ENCODE measurements around the gene C1orf216. TPM values are rescaled to one million over a fixed set of nuclear protein-coding genes. Genes with fewer than 3 reads are reported as not detected.
"Not testable (repeated sequence)": the region's sequence is repeated elsewhere in the genome, so short reads cannot be mapped to it uniquely, and the experiment has no call there.

The C1orf216 gene
- polyA plus RNA-seq, 3 donors: 9.3 to 11.2 (median 9.9) TPM

DNA sequence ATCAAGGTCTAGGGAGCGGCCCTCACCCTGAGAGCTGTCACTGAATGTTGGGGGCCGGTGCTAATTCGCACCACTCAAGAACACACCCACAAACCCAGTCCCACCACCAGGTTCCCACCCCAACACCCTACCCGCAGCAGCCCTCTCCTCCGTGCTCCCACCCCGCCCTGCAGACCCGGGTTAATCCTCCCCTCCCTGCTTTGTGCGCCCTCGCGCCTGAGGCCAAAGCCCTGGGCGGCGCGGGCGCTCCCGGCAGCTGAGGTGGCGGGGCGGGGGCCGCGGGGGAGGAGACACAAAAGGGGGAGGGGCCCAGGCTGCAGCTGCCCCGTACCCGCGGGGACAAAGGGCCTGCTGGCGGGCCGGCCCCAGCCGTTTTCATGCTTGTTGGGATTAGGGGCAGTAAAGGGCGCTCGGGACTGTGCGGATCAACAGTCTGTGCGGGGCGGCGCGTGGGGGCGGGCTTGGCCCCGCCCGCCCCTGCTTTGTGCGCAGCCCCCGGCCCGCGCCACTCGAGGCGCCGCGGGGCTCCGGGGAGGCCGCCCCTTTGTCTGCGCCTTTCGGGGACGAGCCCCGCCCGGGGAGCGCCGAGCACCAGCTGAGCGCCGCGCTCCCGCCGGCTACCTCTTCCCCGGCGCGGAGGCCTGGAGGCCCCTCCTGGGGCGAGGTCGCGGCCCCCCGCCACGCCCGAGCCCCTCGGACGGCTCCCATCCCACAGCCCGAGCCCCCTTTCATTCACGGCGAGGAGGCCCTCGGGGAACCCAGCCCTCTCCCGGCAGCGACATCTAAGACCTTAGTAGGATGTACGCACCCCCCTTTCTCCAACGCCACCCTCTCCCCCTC, 10.9 kb downstream of the C1orf216 start:
- no peak for DNase-seq (ENCODE audit: low read depth in 3 of 3, low spot score in 2 of 3)

DNA sequence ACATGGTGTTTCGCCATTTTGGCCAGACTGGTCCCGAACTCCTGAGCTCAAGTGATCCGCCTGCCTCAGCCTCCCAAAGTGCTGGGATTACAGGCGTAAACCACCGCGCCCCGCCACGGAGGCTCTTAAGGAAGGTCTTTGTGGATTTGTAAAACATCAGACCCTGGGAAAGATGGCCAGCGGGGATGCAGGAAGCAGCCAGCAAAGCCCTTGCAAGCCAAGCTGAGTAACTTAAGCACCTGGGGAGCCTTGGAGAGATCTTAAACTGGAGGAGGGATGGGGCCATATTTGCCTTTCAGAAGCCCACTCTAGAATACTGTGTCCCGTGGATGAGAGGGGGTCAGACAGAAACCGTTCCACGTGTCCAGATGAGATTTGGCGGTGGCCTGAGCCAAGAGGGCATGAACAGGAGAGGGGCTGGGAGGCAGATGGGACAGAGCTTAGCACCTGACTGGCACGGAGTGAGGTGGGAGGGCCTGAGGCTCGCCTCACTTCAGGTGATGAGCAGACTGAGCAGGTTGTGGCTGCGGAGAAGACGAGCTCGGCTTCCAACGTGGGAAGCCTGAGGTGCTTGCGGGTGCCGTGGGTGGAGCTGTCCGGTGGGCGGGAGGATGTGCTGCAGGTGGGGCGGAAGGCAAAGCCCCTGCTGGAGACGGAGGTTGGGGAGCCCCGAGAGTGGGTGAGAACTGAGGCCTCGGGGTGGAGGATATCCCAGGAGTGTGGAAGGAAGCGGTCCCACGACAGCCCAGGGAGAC, 11.7 kb downstream of the C1orf216 start:
- DNase-seq (ENCODE audit: low read depth in 3 of 3, low spot score in 2 of 3): no peak

- DNase-seq (ENCODE audit: low read depth in 3 of 3, low spot score in 2 of 3): no peak
Measured at GRCh38 chr1:35702508-35702907, 16.2 kb downstream of the C1orf216 start.

DNA sequence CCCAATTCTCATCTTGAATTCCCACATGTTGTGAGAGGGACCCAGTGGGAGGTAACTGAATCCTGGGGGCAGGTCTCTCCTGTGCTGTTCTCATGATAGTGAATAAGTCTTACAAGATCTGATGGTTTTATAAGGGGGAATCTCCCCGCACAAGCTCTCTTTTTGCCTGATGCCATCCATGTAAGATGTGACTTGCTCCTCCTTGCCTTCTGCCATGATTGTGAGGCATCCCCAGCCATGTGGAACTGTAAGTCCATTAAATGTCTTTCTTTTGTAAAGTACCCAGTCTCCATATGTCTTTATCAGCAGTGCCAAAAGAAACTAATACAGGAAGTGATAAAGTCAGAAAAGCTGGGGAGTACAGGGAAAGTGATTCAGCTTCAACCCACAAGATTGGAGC, 19.5 kb downstream of the C1orf216 start:
- not testable (repeated sequence) for DNase-seq (ENCODE audit: low read depth in 3 of 3, low spot score in 2 of 3)

GRCh38 chr1:35692317-35692716, 26.4 kb downstream of the C1orf216 start:
- DNase-seq (ENCODE audit: low read depth in 3 of 3, low spot score in 2 of 3): no peak

- DNase-seq (ENCODE audit: low read depth in 3 of 3, low spot score in 2 of 3): no peak
Measured at GRCh38 chr1:35691571-35692220, 27.0 kb downstream of the C1orf216 start.

DNA sequence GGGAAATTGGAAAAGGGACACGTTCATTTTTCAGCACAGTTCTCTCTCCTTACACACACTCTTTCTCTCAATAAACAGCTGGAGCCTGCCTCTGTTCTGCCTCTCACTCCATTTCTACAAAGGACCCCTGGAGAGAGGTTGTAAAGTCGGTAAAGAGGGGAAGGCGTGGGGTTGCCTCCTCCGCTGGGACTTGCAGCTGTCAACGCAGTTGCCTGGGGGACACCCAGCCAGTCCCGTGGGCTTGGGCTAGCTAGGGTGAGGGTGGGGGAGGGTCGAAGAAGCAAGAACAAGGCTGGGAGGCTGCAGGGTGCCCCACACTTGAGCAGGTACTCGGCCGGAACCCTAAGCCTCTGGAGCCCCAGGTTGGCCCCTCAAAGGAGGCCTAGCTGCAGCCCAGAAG, 27.6 kb downstream of the C1orf216 start:
- no peak for DNase-seq (ENCODE audit: low read depth in 3 of 3, low spot score in 2 of 3)

DNA sequence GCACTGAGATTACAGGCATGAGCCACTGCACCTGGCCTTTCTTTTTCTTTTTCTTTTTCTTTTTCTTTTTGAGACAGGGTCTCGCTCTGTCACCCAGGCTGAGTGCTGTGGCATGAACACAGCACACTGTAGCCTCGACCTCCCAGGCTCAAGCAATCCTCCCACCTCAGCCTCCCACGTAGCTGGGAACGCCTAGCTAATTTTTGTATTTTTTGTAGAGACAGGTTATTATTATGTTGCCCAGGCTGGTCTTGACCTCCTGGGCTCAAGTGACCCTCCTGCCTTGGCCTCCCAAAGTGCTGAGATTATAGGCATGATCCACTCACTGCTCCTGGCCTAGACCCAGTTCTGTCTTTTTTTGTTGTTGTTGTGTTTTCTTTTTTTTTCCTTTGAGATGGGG, 28.6 kb downstream of the C1orf216 start:
- not testable (repeated sequence) for DNase-seq (ENCODE audit: low read depth in 3 of 3, low spot score in 2 of 3)

DNA sequence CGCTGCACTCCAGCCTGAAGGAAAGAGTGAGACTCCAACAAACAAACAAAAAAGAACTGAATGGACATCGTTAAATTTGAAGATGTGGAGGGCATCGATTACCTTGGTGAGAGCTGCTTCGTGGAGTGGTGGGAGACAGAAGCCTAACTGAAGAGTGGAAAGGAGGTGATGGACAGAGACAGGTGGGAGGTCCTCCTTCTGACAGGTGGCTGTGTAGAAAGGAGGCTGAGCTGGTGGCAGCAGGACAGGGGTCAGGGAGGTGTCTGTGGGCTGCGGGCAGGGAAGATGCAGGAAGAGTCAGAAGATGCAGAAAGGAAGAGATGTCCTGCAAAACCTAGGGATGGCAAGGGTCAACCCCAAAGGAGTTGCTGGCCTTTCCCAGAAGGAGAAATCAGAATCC, 30.5 kb downstream of the C1orf216 start:
- no peak for DNase-seq (ENCODE audit: low read depth in 3 of 3, low spot score in 2 of 3)

GRCh38 chr1:35683012-35683411, 35.7 kb downstream of the C1orf216 start:
- DNase-seq (ENCODE audit: low read depth in 3 of 3, low spot score in 2 of 3): no peak

- no peak for DNase-seq (ENCODE audit: low read depth in 3 of 3, low spot score in 2 of 3)
Measured at GRCh38 chr1:35680271-35680670, 38.4 kb downstream of the C1orf216 start.

DNA sequence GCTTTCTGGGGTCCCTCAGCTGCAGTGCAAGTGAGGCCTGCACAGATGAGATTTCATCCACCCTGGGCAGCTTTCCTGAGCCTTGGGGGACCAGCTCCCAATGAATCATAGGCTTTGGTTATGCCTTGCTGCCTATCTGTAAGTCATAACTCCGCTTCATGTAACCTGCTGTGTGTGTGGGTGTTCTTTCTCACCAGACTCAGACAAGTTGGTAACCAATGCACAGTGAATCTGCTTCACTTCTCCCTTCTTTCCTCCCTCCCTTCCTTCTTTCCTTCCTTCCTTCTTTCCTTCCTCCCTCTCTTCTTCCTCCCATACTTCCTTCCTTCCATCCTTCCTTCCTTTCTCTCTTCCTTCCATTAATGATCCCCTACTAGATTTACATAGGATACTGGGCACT, 42.9 kb downstream of the C1orf216 start:
- no peak for DNase-seq (ENCODE audit: low read depth in 3 of 3, low spot score in 2 of 3)

- DNase-seq (ENCODE audit: low read depth in 3 of 3, low spot score in 2 of 3): no peak
Measured at GRCh38 chr1:35674111-35674510, 44.6 kb downstream of the C1orf216 start.

DNA sequence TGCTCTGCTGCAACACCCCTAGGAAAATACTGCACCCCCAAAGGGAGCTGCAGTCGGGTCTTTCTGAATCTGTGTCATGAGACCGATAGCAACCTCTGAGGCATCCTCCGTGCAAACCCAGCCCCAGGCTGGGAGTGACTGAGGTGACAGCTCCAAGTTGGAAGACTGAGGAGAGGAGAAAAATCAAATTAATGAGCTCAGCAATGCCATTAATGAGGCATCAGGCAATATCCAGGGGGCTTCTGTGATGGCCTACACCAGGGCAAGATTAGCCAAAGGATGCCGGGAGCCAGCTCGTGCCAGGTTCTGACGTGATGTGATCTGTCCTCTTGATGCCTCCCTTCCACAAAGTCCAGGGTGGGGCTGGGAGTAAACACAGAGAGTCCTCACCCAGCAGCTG, 46.6 kb downstream of the C1orf216 start:
- no peak for DNase-seq (ENCODE audit: low read depth in 3 of 3, low spot score in 2 of 3)

DNA sequence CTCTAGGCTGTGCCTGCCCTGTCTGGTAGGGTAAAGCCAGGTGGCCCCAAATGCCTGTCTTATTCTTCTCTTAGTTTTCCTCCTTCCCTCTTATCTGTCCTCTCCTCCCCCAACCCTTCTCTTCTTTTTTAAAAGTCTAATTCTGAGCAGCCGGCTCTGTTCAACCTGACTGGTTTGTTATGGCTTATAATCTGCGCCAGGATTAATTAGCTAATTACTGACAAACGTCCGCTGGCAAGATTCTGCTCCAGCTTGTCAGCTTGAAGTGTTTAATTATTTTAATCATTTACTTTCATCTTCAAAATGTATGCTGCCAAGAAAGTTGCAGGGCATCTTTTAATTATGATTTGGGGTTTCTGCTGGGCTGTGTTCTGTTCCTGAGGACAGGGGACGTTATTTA, 50.2 kb downstream of the C1orf216 start:
- no peak for DNase-seq (ENCODE audit: low read depth in 3 of 3, low spot score in 2 of 3)

GRCh38 chr1:35666916-35667315, 51.8 kb downstream of the C1orf216 start:
- DNase-seq (ENCODE audit: low read depth in 3 of 3, low spot score in 2 of 3): no peak

GRCh38 chr1:35666216-35666615, 52.5 kb downstream of the C1orf216 start:
- no peak for DNase-seq (ENCODE audit: low read depth in 3 of 3, low spot score in 2 of 3)
